NCI-H2081 treated with DMSO at 0.1 percent for 48 hours (cell line): ENCODE results near the gene VPS37D.
"Not testable (repeated sequence)": the region's sequence is repeated elsewhere in the genome, so short reads cannot be mapped to it uniquely, and the experiment has no call there.

ENCODE experiments used
- DNase-seq: peaks from one replicate; lab custom pipeline; 2025; lab: John Stamatoyannopoulos, UW

Gene VPS37D

GRCh38 chr7:73667344-73668102, at the start of gene VPS37D:
Gene VPS37D, plus strand, starts transcription at chr7:73667831. Its CDS starts 128 bp downstream, at chr7:73667959.
- DNase-seq = no peak

GRCh38 chr7:73618538-73618937, 49.1 kb upstream of the VPS37D start:
- no peak for DNase-seq

GRCh38 chr7:73619394-73619793, 48.2 kb upstream of the VPS37D start:
- not testable (repeated sequence) for DNase-seq

- no peak for DNase-seq
These were observed 46.2 kb upstream of the VPS37D start for GRCh38 chr7:73621168-73622063.

GRCh38 chr7:73622527-73622908, 45.1 kb upstream of the VPS37D start:
- no peak for DNase-seq

GRCh38 chr7:73622909-73623797, 44.5 kb upstream of the VPS37D start:
- DNase-seq = no peak

GRCh38 chr7:73623798-73624668, 43.6 kb upstream of the VPS37D start, which contains the start of gene MLXIPL:
Gene MLXIPL, minus strand, starts transcription at chr7:73624522. Its CDS starts 30 bp downstream, at chr7:73624492.
- DNase-seq = peak; percentile 44

GRCh38 chr7:73624669-73625001, 43.0 kb upstream of the VPS37D start:
- no peak for DNase-seq

GRCh38 chr7:73625276-73625675, 42.4 kb upstream of the VPS37D start:
- no peak for DNase-seq

GRCh38 chr7:73626814-73627213, 40.8 kb upstream of the VPS37D start:
- DNase-seq = no peak

GRCh38 chr7:73628504-73628903, 39.1 kb upstream of the VPS37D start:
- no peak for DNase-seq

GRCh38 chr7:73631558-73631957, 36.1 kb upstream of the VPS37D start:
- DNase-seq = no peak

- DNase-seq = no peak
These were observed 34.3 kb upstream of the VPS37D start for GRCh38 chr7:73633323-73633722.

- DNase-seq = no peak
These were observed 33.8 kb upstream of the VPS37D start for GRCh38 chr7:73633844-73634243.

GRCh38 chr7:73635428-73636200, 32.0 kb upstream of the VPS37D start:
- DNase-seq = no peak

- DNase-seq = no peak
These were observed 28.7 kb upstream of the VPS37D start for GRCh38 chr7:73638911-73639310.

- DNase-seq = no peak
These were observed 24.8 kb upstream of the VPS37D start for GRCh38 chr7:73642834-73643233.

- no peak for DNase-seq
These were observed 22.8 kb upstream of the VPS37D start for GRCh38 chr7:73644688-73645286.

GRCh38 chr7:73645643-73646174, 21.9 kb upstream of the VPS37D start:
- no peak for DNase-seq
